Effector CD8-positive, alpha-beta T cell (primary cell): ENCODE results near the gene RPS6KA5.
"Not testable (repeated sequence)": the region's sequence is repeated elsewhere in the genome, so short reads cannot be mapped to it uniquely, and the experiment has no call there.

Experiments
- DNase-seq: peaks from one replicate; lab custom pipeline; 2025; lab: John Stamatoyannopoulos, UW

Gene RPS6KA5

GRCh38 chr14:91029456-91030217 is 30.8 kb downstream of the RPS6KA5 start:
- DNase-seq, result no peak

DNA sequence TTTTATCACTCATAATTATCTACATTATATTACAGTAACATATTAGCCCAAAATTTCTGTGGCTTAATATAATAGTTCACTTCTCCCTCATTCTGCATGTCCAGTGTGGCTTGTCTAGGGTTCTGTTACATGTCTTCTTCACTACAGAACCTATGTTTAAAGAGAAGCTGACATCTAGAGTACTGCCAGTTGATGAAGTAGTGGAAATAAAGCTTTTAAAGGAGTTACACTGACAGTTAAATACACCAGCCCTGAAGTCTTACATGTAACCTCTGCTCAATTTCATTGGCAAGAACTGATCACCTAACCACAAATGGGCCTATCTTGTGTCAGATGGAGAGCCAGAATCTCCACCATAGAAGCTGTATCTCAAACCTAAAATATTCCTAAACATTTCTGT is 32.9 kb downstream of the RPS6KA5 start:
- no peak for DNase-seq

DNA sequence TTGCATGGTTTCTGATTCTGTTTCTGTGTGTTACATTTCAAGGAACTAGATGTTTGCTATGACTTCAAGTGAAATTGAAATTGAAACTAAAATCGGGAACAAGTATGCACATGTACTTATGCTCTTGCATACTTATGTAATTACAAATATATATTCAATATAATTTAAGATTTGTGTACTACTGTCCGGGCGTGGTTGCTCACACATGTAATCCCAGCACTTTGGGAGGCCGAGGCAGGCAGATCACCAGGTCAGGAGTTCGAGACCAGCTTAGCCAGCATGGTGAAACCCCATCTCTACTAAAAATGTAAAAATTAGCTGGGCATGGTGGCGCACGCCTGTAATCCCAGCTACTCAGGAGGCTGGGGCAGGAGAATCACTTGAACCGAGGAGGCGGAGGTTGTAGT is 37.8 kb downstream of the RPS6KA5 start:
- DNase-seq, result not testable (repeated sequence)

DNA sequence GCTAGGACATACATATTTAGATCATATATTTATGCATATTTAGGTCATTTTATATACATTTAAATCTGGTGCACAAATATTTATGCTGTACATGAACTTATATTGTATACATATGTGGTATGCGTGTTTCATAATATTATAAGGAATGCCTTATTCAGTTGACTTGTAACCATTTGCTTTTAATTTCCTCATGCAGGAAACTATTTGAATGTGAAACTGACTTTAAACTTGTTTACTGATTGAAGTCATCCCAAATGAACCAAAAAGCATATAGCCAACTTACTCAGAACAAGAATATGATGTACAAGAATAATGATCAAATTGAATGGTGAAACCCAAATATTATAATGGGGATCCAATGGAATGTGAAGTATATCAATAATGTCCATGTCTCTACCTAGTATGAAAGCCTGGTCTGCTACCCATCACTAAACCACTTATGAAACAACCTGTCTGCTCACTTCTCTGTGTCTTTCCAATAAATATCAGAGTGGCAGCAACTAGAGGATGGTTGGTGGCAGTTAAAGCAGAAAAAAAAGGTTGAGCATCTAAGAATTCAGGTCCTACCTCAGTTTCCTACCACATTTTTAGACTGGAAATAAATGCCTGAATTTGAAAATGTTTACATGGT is 38.3 kb downstream of the RPS6KA5 start:
- DNase-seq, result no peak

- DNase-seq, result no peak
Observed at GRCh38 chr14:91021115-91021514, 39.3 kb downstream of the RPS6KA5 start.

DNA sequence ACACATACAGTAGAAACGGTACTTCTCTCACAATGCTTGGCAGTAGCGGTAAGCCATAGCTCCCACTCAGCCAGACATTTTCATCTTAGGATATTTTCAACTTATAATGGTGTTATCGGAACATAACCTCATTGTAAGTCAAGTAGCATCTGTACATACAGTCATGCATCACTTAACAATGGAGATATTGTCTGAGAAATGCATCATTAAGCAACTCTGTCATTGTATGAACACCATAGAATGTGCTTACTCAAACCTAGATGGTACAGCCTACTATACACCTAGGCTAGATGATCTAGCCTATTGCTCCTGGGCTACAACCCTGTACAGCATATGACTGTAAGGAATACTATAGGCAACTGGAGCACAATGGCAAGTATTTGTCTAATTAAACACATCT is 40.8 kb downstream of the RPS6KA5 start:
- no peak for DNase-seq

DNA sequence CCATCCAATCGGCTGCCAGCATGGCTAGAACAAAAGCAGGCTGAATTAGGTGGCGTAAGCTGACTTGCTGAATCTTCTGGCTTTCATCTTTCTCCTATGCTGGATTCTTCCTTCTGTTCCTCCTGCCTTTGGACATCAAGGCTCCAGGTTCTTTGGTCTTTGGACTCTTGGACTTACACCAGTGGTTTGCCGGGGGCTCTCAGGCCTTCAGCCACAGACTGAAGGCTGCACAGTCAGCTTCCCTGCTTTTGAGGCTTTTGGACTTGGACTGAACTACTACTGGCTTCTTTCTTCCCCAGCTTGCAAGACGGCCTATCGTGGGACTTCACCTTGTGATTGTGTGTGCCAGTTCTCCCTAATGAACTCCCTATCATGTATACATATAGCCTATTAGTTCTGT is 42.0 kb downstream of the RPS6KA5 start:
- no peak for DNase-seq

GRCh38 chr14:91016800-91017410 is 43.5 kb downstream of the RPS6KA5 start:
- no peak for DNase-seq

GRCh38 chr14:91015435-91015834 is 45.0 kb downstream of the RPS6KA5 start:
- DNase-seq, result no peak

DNA sequence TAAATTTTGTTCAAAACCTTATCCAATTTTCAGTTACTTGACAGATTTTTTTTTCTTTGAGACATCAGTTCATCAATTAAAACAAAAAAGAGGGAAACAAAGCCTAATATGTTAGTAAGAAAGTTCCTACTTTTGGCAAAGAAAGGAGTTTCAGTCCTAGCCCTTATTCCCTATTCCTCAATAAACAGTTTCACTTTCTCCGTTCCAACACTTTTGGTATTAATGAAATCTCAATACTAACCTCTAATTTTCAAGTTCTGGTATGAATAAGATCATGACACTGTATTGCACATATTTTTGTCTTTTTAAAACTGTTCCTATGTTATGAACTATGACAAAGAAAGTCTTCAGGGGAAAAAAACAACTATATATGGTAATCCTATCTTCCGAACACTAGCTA is 48.4 kb downstream of the RPS6KA5 start:
- DNase-seq, result no peak

- no peak for DNase-seq
Observed at GRCh38 chr14:91010153-91010533, 50.3 kb downstream of the RPS6KA5 start.

- DNase-seq, result no peak
Observed at GRCh38 chr14:91009501-91010152, 50.8 kb downstream of the RPS6KA5 start.

GRCh38 chr14:91008759-91009409 is 51.6 kb downstream of the RPS6KA5 start:
- no peak for DNase-seq

GRCh38 chr14:91005716-91006115 is 54.7 kb downstream of the RPS6KA5 start:
- DNase-seq, result no peak

DNA sequence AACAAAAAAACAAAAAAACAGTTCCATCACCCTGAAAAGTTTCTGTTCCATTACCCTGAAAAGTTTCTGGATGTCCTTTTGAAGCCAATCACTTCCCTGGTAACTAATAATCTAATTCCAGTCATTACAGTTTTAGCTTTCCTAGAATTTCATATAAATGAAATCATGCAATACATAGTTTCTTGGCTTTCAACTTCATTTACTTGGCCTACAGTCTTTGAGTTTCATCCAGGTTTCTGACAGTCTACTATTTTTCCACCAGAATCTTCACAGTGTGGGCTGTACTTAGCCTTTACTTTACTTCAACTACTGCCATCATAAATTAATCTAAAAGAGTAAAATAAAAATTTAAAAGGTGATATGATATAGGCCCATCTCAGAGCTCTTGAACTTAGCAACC is 55.5 kb downstream of the RPS6KA5 start:
- DNase-seq, result no peak

GRCh38 chr14:90999299-90999698 is 61.1 kb downstream of the RPS6KA5 start:
- DNase-seq, result no peak

GRCh38 chr14:90996967-90997366 is 63.5 kb downstream of the RPS6KA5 start:
- no peak for DNase-seq

GRCh38 chr14:90995785-90996184 is 64.7 kb downstream of the RPS6KA5 start:
- no peak for DNase-seq

GRCh38 chr14:90993792-90994191 is 66.6 kb downstream of the RPS6KA5 start:
- DNase-seq, result no peak

GRCh38 chr14:90991690-90992443 is 68.6 kb downstream of the RPS6KA5 start:
- no peak for DNase-seq

DNA sequence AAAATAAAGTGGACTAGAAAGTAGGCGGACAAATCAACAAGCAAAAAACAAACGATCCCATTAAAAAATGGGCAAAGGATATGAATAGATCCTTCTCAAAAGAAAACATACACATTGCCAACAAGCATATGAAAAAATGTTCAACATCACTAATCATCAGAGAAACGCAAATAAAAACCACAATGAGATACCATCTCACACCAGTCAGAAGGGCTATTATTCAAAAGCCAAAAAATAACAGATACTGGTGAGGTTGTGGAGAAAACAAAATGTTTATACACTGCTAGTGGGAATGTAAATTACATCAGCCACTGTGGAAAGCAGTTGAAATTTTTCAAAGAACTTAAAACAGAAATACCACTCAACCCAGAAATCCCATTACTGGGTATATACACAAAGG is 70.3 kb downstream of the RPS6KA5 start:
- DNase-seq, result no peak

GRCh38 chr14:90987140-90987539 is 73.3 kb downstream of the RPS6KA5 start:
- DNase-seq, result no peak
